Mononuclear cell (primary cell): Measurements from ENCODE around the gene CMKLR1. TPM values are rescaled to one million over a fixed set of nuclear protein-coding genes. Genes with fewer than 3 reads are reported as not detected.

Source experiments
- H3K27me3 ChIP-seq: 2 replicates; pipeline ENCODE4 v1.6.0; 2011; ENCODE audit warnings: low read length, control low read depth; ENCODE audit not compliant: insufficient read depth
- H3K4me1 ChIP-seq: 2 replicates; pipeline ENCODE4 v1.5.1; 2011; ENCODE audit warnings: mild to moderate bottlenecking, low read length, control low read depth; ENCODE audit not compliant: insufficient read depth
- H3K4me3 ChIP-seq: 2 replicates; pipeline ENCODE4 v1.5.1; 2011; ENCODE audit warnings: mild to moderate bottlenecking, low read length, moderate library complexity
- H3K9me3 ChIP-seq: 2 replicates; pipeline ENCODE4 v1.5.1; 2011; ENCODE audit warnings: low read depth, mild to moderate bottlenecking, control low read depth, low read length
- total RNA-seq: library from RNA; depleted of rRNA; stranded (reverse); fragments of >200 nt; gene quantifications from one replicate; pipeline ENCODE4 v1.2.3, GENCODE V29; 2012

The CMKLR1 gene
- total RNA-seq, 1 donor = 0.52 TPM

DNA sequence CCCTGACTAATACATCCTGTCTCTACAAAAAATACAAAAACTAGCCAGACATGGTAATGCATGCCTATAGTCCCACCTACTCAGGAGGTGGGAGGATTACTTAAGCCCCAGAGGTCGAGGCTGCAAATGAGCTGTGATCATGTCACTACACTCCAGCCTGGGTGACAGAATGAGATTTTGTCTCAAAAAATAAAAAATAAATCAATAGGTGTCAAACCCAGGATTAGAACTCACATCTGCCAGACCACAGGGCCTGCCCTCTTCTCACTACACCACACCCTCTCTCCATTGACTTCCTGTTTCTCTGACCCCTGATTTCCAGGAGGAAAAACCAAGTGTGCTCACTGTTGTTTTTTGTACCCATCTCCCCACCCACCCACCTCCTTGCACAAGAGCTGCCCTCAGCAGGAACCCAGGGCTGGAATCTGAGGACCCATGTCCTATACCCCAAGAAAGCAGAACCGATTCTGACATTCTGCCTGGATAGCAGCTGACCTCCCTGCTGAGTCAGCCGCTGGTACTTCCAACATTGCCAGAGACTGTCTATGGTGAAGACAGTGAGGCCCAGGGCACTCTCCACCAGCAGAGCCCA is 6.2 kb downstream of the CMKLR1 start:
- H3K27me3 ChIP-seq = no peaks in the 10 kb centered on the region
- no peaks in the 10 kb centered on the region for H3K9me3 ChIP-seq
- H3K4me1 ChIP-seq = peaks cover 91% of the 10 kb centered on the region
- H3K4me3 ChIP-seq = no peak overlapping the region

DNA sequence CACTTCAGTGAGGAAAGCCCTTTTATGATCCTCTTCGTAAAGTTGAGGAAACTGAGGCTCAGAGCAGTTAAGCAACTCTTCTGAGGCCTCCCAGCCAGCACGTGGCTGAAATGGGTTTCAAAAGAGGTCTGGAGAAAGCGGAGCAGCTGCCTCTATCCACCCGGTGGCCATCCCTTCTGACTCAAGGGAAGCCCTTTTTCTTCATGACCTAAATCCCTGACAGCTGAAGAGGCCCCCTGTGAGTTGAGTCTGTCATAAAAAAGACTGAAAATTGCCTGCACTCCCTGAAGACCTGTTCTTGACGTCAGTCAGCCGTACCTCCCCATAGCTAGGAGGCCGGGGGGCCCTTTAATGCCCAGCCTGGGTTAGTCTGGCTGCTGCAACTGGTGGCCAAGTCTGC is 10.7 kb downstream of the CMKLR1 start:
- Histone ChIP-seq H3K27me3 (no peaks in the 10 kb centered on the region), H3K9me3 (no peaks in the 10 kb centered on the region), H3K4me1 (peaks cover 64% of the 10 kb centered on the region), H3K4me3 (no peak overlapping the region)

DNA sequence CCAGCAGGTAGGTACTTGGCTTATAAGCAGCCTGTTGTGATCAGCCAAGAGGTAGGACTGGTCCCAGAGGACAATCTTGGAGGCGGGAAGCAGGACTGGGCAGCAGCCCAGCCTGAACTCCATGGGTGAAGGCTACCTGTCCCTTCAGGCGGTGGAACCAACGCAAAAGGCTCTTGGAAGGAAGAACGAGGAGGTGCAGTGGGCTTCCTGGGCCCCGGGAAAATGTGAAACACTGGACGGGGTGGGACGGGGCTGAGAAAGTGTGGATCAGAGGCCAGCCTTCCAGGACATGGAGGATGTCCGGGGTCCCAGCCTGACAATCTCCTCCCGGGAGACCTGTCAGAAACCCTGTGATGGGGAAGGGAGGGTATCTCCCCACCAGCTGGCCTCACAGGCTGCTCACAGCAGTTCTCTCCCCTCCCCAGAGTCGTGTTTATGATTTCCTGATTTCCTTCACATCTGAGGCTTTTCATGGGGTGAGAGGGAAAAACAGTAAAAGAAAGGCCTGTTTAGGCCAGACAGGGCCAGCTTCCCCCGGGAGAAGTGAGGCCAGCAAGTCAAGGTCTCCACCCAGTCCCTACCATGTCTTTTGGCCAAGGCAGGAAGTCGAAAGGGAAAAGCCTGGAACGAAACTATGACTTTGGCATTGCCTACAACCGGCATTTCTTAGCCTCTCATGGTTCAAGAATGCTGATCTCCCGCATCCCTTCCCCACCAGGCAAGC is 11.3 kb downstream of the CMKLR1 start:
- H3K9me3 ChIP-seq = no peaks in the 10 kb centered on the region
- H3K27me3 ChIP-seq = no peaks in the 10 kb centered on the region
- peaks cover 58% of the 10 kb centered on the region for H3K4me1 ChIP-seq
- no peak overlapping the region for H3K4me3 ChIP-seq

DNA sequence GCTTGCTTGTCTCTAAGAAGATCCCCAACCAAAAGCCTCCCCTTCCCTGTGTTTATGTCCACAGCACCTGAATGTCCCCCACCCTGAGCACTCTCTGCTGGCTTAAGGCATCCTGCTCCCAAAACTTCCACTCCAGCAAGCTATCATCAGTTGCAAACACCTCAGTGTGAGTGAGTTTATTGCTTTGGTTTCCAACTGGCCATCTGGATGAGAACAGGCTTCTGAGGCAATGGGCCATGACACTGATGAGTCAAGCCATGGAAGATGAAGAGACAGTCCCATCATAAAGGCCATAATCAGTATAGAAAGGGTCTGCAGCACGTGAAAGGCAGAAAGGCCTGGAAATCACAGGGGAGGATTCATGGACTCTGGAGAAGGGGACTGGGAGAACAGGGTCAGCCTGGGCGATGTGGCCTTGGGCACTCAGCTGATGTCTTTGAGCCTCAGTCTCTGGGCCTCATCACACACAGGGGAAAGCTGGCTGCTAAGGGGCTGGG is 12.8 kb downstream of the CMKLR1 start:
- no peaks in the 10 kb centered on the region for H3K27me3 ChIP-seq
- no peak overlapping the region for H3K4me3 ChIP-seq
- no peaks in the 10 kb centered on the region for H3K9me3 ChIP-seq
- H3K4me1 ChIP-seq = peaks cover 45% of the 10 kb centered on the region

DNA sequence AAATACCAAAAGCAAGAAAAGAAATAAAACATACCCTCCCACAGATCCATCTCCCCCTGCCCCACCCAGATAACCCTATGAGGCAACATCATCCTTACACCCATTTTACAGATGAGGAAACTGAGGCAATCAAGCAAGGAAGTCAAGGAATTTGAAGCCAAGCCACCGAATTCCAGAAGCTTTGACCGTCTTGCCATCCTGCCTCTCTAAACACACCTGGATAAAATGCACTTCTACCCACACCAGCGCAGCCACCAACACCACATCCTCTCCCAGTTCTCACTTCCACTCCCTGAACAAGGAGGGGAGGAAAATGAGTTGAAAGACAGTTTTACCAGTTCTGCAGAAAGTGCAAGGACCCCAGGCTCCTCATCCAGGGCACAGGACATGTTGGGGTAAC is 13.6 kb downstream of the CMKLR1 start:
- no peak overlapping the region for H3K4me3 ChIP-seq
- no peaks in the 10 kb centered on the region for H3K27me3 ChIP-seq
- no peaks in the 10 kb centered on the region for H3K9me3 ChIP-seq
- peaks cover 43% of the 10 kb centered on the region for H3K4me1 ChIP-seq

DNA sequence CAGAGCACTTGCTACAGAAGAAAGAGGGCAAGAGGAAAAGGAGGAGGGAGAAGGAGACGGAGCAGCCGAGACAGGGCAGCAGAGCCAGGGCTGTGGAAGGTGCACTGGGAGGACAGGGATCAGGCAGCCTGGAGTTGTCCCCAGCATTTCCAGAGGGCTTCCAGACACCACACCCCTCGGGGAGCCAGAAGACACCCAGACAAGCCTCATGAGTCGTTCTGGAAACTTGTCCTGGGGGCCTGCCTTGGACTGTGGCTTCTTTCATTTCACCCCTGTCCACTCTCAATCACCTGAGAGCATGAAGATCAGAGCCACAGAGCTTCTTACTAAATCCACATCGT is 14.1 kb downstream of the CMKLR1 start:
- Histone ChIP-seq H3K27me3 (no peaks in the 10 kb centered on the region), H3K4me1 (peaks cover 43% of the 10 kb centered on the region), H3K9me3 (no peaks in the 10 kb centered on the region), H3K4me3 (no peak overlapping the region)

DNA sequence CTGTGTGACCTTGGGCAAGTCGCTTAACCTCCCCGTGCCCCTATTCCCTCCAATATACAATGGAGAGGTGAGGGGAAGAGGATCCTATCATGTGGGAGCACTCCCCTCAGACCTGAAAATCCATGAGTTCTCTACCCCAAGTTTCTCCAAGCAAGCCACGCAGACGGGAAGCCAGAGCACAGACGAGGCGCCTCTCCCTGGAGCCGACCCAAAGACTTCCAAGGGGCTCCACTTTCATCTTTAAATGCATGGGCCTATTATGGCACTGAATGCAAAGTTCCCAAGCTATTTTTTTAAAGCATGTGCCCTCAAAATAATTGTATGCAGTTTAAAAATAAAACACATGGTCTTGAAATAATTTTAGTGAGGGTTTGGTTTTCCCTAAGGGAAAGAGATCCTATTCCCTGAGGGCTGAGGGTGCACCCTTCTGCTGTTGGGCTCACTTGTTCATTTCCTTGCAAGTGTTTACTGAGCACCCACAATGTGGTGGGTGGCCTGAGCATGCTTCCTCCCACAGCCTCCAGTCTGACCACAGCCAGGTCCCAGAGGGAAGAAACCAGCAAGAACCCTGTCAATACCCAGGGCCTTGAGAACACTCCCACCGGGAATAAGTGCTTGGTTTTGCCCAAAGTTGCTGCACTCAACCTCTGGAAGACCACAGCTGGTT is 14.6 kb downstream of the CMKLR1 start:
- Histone ChIP-seq H3K27me3 (no peaks in the 10 kb centered on the region), H3K4me3 (no peak overlapping the region), H3K9me3 (no peaks in the 10 kb centered on the region), H3K4me1 (peaks cover 41% of the 10 kb centered on the region)

DNA sequence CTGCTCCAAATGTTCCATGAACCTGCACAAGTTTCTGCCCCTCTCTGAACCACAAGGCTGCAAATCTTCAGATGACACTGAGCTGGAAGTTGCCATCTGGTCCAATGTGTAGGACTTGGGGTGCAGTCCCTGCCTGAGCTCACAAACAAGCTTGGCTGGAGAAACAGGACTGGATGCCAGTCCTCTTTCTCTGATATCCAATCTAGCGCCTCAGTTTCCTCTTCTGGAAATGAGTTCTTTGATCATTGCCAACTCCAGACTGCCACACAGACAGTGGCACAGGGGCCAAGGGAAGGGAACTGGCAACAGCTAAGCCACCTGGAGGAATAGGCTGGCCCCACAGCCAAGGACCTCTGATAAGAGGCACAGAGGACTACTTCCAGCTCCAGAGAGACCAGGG is 15.5 kb downstream of the CMKLR1 start:
- Histone ChIP-seq H3K4me1 (peaks cover 43% of the 10 kb centered on the region), H3K9me3 (no peaks in the 10 kb centered on the region), H3K27me3 (no peaks in the 10 kb centered on the region), H3K4me3 (no peak overlapping the region)

DNA sequence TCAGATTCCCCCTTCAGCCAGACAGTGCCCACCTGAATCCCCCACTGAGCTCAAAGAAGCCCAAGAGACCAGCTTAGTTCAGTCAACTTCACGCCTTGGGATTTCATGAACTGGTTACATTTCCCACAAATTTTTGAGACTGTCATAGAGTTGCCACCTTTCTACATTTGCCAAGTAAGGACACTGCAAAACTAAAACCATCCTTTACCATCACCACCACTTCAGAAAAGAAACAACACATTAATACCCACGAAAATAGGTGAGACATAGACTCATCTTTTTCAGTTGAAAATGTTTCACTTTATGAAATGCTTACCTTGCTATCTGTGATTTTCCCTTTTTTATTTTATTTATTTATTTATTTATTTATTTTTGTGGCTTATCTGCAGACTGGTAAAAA is 16.1 kb downstream of the CMKLR1 start:
- Histone ChIP-seq H3K4me1 (peaks cover 43% of the 10 kb centered on the region), H3K9me3 (no peaks in the 10 kb centered on the region), H3K4me3 (no peak overlapping the region)

DNA sequence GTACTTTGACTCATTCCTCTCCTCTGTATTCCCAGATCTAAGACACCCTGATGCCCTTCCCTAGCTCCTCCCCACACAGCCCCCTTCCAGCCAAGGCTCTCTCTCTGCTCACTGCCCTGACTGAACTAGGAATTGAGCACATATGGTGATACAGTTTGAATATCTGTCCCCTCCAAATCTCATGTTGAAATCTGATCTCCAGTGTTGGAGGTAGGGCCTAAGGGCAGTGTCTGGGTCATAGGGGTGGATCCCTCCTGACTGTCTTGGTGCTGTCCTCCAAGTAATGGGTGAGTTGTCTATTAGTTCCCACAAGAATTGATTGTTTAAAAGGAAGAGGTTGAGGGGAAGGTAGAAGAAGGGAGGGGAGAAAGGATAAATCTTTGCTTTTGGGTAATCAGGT is 17.4 kb downstream of the CMKLR1 start:
- Histone ChIP-seq H3K4me3 (no peak overlapping the region), H3K9me3 (no peaks in the 10 kb centered on the region), H3K27me3 (no peaks in the 10 kb centered on the region), H3K4me1 (peaks cover 53% of the 10 kb centered on the region)

More for the DNA sequence above, 16.1 kb downstream of the CMKLR1 start:
- no peaks in the 10 kb centered on the region for H3K27me3 ChIP-seq

DNA sequence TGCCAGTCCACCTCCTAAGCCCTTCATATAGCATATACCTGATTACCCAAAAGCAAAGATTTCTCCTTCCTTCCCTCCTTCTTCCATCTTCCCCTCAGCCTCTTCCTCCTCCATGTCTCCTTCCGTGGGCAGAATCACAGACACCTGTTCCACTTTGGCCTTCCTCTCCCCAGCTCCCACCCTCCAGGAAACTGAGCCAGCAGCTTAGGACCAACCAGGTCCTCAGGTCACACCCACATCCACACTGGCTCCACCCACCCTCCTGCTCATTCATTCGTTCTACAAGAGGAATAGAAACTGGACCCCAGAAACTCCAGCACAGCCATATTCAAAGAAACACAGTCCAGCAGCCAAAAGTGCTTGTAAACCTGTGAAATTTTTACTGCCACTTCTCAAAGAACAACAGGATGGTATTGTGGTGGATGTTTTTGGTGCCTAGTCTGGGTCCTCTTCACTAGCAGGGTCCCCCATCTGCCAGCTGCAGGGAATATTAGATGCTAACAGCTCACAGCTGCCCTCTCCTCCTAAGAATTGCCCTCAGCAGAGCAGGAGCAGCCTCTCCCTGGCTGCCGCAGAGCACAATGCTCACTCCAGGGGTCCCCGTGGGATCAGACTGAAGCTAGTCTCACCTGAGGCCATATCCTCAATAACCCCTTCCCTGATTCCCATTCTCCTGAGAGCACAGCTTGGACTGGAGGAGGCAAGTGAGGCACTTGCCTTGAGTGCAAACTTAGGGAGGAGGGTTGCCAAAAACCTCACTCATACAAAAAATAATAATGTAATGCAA is 18.4 kb downstream of the CMKLR1 start:
- peaks cover 61% of the 10 kb centered on the region for H3K4me1 ChIP-seq

DNA sequence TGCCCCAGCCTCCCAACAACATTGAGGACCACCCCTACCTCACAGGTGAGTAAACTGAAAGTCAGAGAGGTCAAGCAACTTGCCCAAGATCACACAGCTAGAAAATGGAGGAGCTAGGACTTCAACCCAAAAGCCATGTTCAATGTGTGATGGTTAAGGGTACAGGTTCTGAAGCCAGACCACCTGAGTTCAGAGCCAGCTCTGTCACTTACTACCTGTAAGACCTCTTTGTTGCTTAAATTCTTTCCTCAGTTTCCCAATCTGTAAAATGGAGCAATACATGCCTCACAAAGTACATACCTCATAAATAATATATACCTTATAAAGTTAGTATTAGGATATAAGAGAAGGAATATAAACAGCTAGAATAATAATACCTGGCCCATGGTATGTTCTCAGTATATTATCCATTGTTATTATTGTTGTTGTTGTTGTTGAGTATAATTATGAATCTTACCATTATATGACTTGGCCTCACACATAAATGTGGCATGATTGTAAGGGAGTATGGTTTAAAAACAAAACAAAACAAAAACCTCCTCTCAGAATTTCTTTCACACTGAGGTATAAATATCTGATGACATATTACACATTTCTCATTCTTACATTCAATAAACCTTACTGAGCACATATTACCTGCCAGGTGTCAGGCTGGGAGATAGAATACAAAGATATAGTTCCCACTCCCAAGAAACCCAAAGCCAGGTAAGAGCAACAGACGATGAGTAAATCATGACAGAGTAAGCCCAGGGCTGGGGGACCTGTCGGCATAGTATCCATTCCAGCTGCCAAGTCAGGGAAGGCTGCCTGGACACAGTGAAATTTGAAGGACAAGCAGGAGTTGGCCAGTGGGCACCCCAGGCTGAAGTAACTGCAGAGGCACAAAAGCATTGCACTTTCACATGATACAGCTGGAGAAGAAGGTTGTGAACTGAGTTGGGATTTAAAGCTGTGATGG is 19.6 kb downstream of the CMKLR1 start:
- Histone ChIP-seq H3K4me3 (no peak overlapping the region), H3K9me3 (no peaks in the 10 kb centered on the region), H3K27me3 (no peaks in the 10 kb centered on the region), H3K4me1 (peaks cover 61% of the 10 kb centered on the region)

More for the DNA sequence above, 18.4 kb downstream of the CMKLR1 start:
- Histone ChIP-seq H3K9me3 (no peaks in the 10 kb centered on the region), H3K4me3 (no peak overlapping the region), H3K27me3 (no peaks in the 10 kb centered on the region)

DNA sequence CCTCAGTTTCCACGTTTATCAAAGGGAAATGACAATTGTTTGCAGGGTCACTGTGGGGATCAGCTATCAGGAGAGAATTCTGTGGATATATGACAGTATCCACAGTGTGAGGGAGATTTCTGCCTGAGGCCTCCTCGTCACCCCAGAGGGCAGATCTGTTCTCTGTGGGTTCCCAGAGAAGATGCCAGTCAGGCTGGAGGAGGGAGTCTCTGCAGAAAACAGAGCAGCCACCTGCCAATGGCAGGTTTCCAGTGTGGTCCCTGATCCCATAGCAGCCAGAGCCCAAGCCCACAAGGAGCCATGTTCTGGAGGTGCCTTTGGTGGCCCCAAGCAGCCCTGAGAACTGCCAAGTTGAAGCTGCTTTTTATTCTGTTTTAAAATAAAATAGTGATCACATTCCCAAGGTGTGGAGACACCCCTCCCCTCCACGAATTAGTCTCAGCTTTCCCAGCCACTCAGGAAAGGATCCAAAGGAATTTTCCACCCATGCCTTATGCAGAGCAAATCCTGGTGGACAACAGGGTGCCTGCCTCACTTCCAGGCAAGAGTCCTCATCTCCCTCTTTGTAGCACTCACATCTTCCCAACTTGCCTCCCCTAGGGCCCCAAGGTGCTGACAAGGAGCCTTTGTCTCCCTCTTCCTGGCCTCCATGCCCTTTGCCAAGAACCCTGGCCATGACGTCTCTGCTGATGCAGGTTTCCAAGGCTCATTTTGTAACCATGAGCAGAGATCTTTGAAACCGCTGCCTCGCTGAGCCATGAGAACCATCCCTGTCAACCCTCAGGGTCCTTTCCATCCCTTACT is 20.4 kb downstream of the CMKLR1 start:
- H3K4me3 ChIP-seq = no peak overlapping the region
- no peaks in the 10 kb centered on the region for H3K27me3 ChIP-seq
- H3K4me1 ChIP-seq = peaks cover 65% of the 10 kb centered on the region

More for the DNA sequence above, 20.4 kb downstream of the CMKLR1 start:
- no peaks in the 10 kb centered on the region for H3K9me3 ChIP-seq
